Measurements from ENCODE around the gene MAP1LC3B.

- no peak for TF ChIP-seq CTCF (IDR thresholded peaks at IDR 0.05)
- TF ChIP-seq EZH2 (IDR thresholded peaks at IDR 0.05; ENCODE audit: borderline replicate concordance, insufficient read depth, low read depth, low read length, poor library complexity, severe bottlenecking): no peak
These were observed 30.0 kb downstream of the MAP1LC3B start for GRCh38 chr16:87422106-87422505.

Data from B cell (primary cell).